ENCODE data around the gene CXCR5. TPM values are rescaled to one million over a fixed set of nuclear protein-coding genes. Genes with fewer than 3 reads are reported as not detected.

CXCR5 gene
- total and polyA plus RNA-seq, 10 of the 15 experiments (the other 5 are each of a cell fraction or from before 2014, with no cell fraction given): 0.03 to 0.63 (median 0.25) TPM

Small RNAs within 50 kb of the gene (microRNA-seq; reads per million reads assigned to microRNA genes)
- gene MIR4492: not detected

Small RNAs within 50 kb of the gene (small RNA-seq; reads per million reads assigned to genes)
- gene MIR4492 (not detected), gene RF00019 (not detected), gene RN7SL688P (not detected)

Other genes starting within 250 kb of the CXCR5 start
Only the 7 nearest of the 15 such genes appear.
- 55.5 and 56.1 TPM in 2 replicates for gene DDX6, start 92.7 kb upstream of the CXCR5 start, total RNA-seq (2014; rRNA removed)
- gene DDX6, start 92.7 kb upstream of the CXCR5 start, total RNA-seq (2014; rRNA removed; fragmentation: Illumina TruSeq; extraction: Trizol): 79.0 and 80.0 TPM in 2 replicates
- gene DDX6, start 92.7 kb upstream of the CXCR5 start, total RNA-seq (2021): 117 and 119 TPM in 2 replicates
- 56.7 and 68.6 TPM in 2 replicates for gene DDX6, start 92.7 kb upstream of the CXCR5 start, polyA plus RNA-seq (2011; rRNA removed)
- 60.0 and 72.3 TPM in 2 replicates for gene DDX6, start 92.7 kb upstream of the CXCR5 start, polyA plus RNA-seq (2014; fragmentation: Illumina TruSeq; extraction: Trizol)
- gene DDX6, start 92.7 kb upstream of the CXCR5 start, polyA plus RNA-seq (2014; fragmentation: Nextera tagmentation; extraction: Ambion mirVana): 10 to 100 TPM in 1 of 2 experiments, 1 to 10 TPM in 1; 6.6 to 20.0 TPM
- gene DDX6, start 92.7 kb upstream of the CXCR5 start, polyA plus RNA-seq (2014; rRNA removed): 27.0 and 28.7 TPM in 2 replicates
- gene DDX6, start 92.7 kb upstream of the CXCR5 start, polyA plus RNA-seq (2016; fragmentation: Nextera tagmentation; extraction: Ambion mirVana): 10 to 100 TPM; 38.1 to 42.1 TPM
- gene BCL9L, start 42.0 kb downstream of the CXCR5 start, total RNA-seq (2014; rRNA removed): 1.5 and 1.9 TPM in 2 replicates
- gene BCL9L, start 42.0 kb downstream of the CXCR5 start, total RNA-seq (2014; rRNA removed; fragmentation: Illumina TruSeq; extraction: Trizol): 0.92 and 1.9 TPM in 2 replicates
- gene BCL9L, start 42.0 kb downstream of the CXCR5 start, total RNA-seq (2021): 15.9 and 18.4 TPM in 2 replicates
- gene BCL9L, start 42.0 kb downstream of the CXCR5 start, polyA plus RNA-seq (2011; rRNA removed): 0.67 and 0.84 TPM in 2 replicates
- 1.1 and 6.0 TPM in 2 replicates for gene BCL9L, start 42.0 kb downstream of the CXCR5 start, polyA plus RNA-seq (2014; fragmentation: Illumina TruSeq; extraction: Trizol)
- gene BCL9L, start 42.0 kb downstream of the CXCR5 start, polyA plus RNA-seq (2014; fragmentation: Nextera tagmentation; extraction: Ambion mirVana): under 1 TPM; 0.04 to 0.11 TPM
- 6.1 and 8.0 TPM in 2 replicates for gene BCL9L, start 42.0 kb downstream of the CXCR5 start, polyA plus RNA-seq (2014; rRNA removed)
- under 1 TPM; 0.53 to 0.87 TPM for gene BCL9L, start 42.0 kb downstream of the CXCR5 start, polyA plus RNA-seq (2016; fragmentation: Nextera tagmentation; extraction: Ambion mirVana)
- not detected in 2 replicates for gene UPK2, start 72.4 kb downstream of the CXCR5 start, total RNA-seq (2014; rRNA removed)
- gene UPK2, start 72.4 kb downstream of the CXCR5 start, total RNA-seq (2014; rRNA removed; fragmentation: Illumina TruSeq; extraction: Trizol): not detected in 2 replicates
- 0.31 TPM in 1 of 2 replicates, not detected in the other for gene UPK2, start 72.4 kb downstream of the CXCR5 start, total RNA-seq (2021)
- gene UPK2, start 72.4 kb downstream of the CXCR5 start, polyA plus RNA-seq (2011; rRNA removed): 0.37 and 1.0 TPM in 2 replicates
- 0.07 TPM in 1 of 2 replicates, not detected in the other for gene UPK2, start 72.4 kb downstream of the CXCR5 start, polyA plus RNA-seq (2014; fragmentation: Illumina TruSeq; extraction: Trizol)
- gene UPK2, start 72.4 kb downstream of the CXCR5 start, polyA plus RNA-seq (2014; fragmentation: Nextera tagmentation; extraction: Ambion mirVana): not detected
- gene UPK2, start 72.4 kb downstream of the CXCR5 start, polyA plus RNA-seq (2014; rRNA removed): 0.20 TPM in 1 of 2 replicates, not detected in the other
- gene UPK2, start 72.4 kb downstream of the CXCR5 start, polyA plus RNA-seq (2016; fragmentation: Nextera tagmentation; extraction: Ambion mirVana): not detected
- gene FOXR1, start 87.9 kb downstream of the CXCR5 start, total RNA-seq (2014; rRNA removed): not detected in 2 replicates
- gene FOXR1, start 87.9 kb downstream of the CXCR5 start, total RNA-seq (2014; rRNA removed; fragmentation: Illumina TruSeq; extraction: Trizol): not detected in 2 replicates
- gene FOXR1, start 87.9 kb downstream of the CXCR5 start, total RNA-seq (2021): not detected in 2 replicates
- not detected in 2 replicates for gene FOXR1, start 87.9 kb downstream of the CXCR5 start, polyA plus RNA-seq (2011; rRNA removed)
- gene FOXR1, start 87.9 kb downstream of the CXCR5 start, polyA plus RNA-seq (2014; fragmentation: Illumina TruSeq; extraction: Trizol): not detected in 2 replicates
- gene FOXR1, start 87.9 kb downstream of the CXCR5 start, polyA plus RNA-seq (2014; fragmentation: Nextera tagmentation; extraction: Ambion mirVana): not detected
- gene FOXR1, start 87.9 kb downstream of the CXCR5 start, polyA plus RNA-seq (2014; rRNA removed): not detected in 2 replicates
- gene FOXR1, start 87.9 kb downstream of the CXCR5 start, polyA plus RNA-seq (2016; fragmentation: Nextera tagmentation; extraction: Ambion mirVana): not detected
- gene CENATAC, start 114.2 kb downstream of the CXCR5 start, total RNA-seq (2014; rRNA removed): 31.1 and 35.5 TPM in 2 replicates
- 26.7 and 30.7 TPM in 2 replicates for gene CENATAC, start 114.2 kb downstream of the CXCR5 start, total RNA-seq (2014; rRNA removed; fragmentation: Illumina TruSeq; extraction: Trizol)
- 19.0 and 24.0 TPM in 2 replicates for gene CENATAC, start 114.2 kb downstream of the CXCR5 start, total RNA-seq (2021)
- 26.4 and 31.1 TPM in 2 replicates for gene CENATAC, start 114.2 kb downstream of the CXCR5 start, polyA plus RNA-seq (2011; rRNA removed)
- 17.1 and 19.5 TPM in 2 replicates for gene CENATAC, start 114.2 kb downstream of the CXCR5 start, polyA plus RNA-seq (2014; fragmentation: Illumina TruSeq; extraction: Trizol)
- gene CENATAC, start 114.2 kb downstream of the CXCR5 start, polyA plus RNA-seq (2014; fragmentation: Nextera tagmentation; extraction: Ambion mirVana): 1 to 10 TPM; 4.8 to 8.2 TPM
- 33.7 and 37.1 TPM in 2 replicates for gene CENATAC, start 114.2 kb downstream of the CXCR5 start, polyA plus RNA-seq (2014; rRNA removed)
- gene CENATAC, start 114.2 kb downstream of the CXCR5 start, polyA plus RNA-seq (2016; fragmentation: Nextera tagmentation; extraction: Ambion mirVana): 10 to 100 TPM; 19.3 to 24.2 TPM
- 886 and 1,063 TPM in 2 replicates for gene RPS25, start 134.5 kb downstream of the CXCR5 start, total RNA-seq (2014; rRNA removed)
- gene RPS25, start 134.5 kb downstream of the CXCR5 start, total RNA-seq (2014; rRNA removed; fragmentation: Illumina TruSeq; extraction: Trizol): 3,203 and 3,262 TPM in 2 replicates
- gene RPS25, start 134.5 kb downstream of the CXCR5 start, total RNA-seq (2021): 1,627 and 1,676 TPM in 2 replicates
- 1,188 and 1,624 TPM in 2 replicates for gene RPS25, start 134.5 kb downstream of the CXCR5 start, polyA plus RNA-seq (2011; rRNA removed)
- gene RPS25, start 134.5 kb downstream of the CXCR5 start, polyA plus RNA-seq (2014; fragmentation: Illumina TruSeq; extraction: Trizol): 3,746 and 5,671 TPM in 2 replicates
- gene RPS25, start 134.5 kb downstream of the CXCR5 start, polyA plus RNA-seq (2014; fragmentation: Nextera tagmentation; extraction: Ambion mirVana): 1,000 to 10,000 TPM; 3,292 to 3,419 TPM
- gene RPS25, start 134.5 kb downstream of the CXCR5 start, polyA plus RNA-seq (2014; rRNA removed): 1,401 and 2,108 TPM in 2 replicates
- 1,000 to 10,000 TPM; 2,959 to 3,172 TPM for gene RPS25, start 134.5 kb downstream of the CXCR5 start, polyA plus RNA-seq (2016; fragmentation: Nextera tagmentation; extraction: Ambion mirVana)
- 76.5 and 87.1 TPM in 2 replicates for gene TRAPPC4, start 134.9 kb downstream of the CXCR5 start, total RNA-seq (2014; rRNA removed)
- 66.1 and 69.1 TPM in 2 replicates for gene TRAPPC4, start 134.9 kb downstream of the CXCR5 start, total RNA-seq (2014; rRNA removed; fragmentation: Illumina TruSeq; extraction: Trizol)
- 62.7 and 62.8 TPM in 2 replicates for gene TRAPPC4, start 134.9 kb downstream of the CXCR5 start, total RNA-seq (2021)
- gene TRAPPC4, start 134.9 kb downstream of the CXCR5 start, polyA plus RNA-seq (2011; rRNA removed): 94.2 and 105 TPM in 2 replicates
- 56.7 and 61.6 TPM in 2 replicates for gene TRAPPC4, start 134.9 kb downstream of the CXCR5 start, polyA plus RNA-seq (2014; fragmentation: Illumina TruSeq; extraction: Trizol)
- gene TRAPPC4, start 134.9 kb downstream of the CXCR5 start, polyA plus RNA-seq (2014; fragmentation: Nextera tagmentation; extraction: Ambion mirVana): 100 to 1,000 TPM; 205 to 231 TPM
- gene TRAPPC4, start 134.9 kb downstream of the CXCR5 start, polyA plus RNA-seq (2014; rRNA removed): 91.5 and 92.7 TPM in 2 replicates
- 100 to 1,000 TPM; 188 to 196 TPM for gene TRAPPC4, start 134.9 kb downstream of the CXCR5 start, polyA plus RNA-seq (2016; fragmentation: Nextera tagmentation; extraction: Ambion mirVana)